CD4-positive, alpha-beta T cell treated with Interleukin-17A for 1 hour (primary cell): Measurements from ENCODE around the gene COX19.
A peak's percentile ranks its signal among the peaks of the same experiment; 100 is the strongest.

Experiments used
- DNase-seq: peaks from one replicate; pipeline ENCODE4 v3.0.0-alpha.2; 2020

COX19 gene

DNA sequence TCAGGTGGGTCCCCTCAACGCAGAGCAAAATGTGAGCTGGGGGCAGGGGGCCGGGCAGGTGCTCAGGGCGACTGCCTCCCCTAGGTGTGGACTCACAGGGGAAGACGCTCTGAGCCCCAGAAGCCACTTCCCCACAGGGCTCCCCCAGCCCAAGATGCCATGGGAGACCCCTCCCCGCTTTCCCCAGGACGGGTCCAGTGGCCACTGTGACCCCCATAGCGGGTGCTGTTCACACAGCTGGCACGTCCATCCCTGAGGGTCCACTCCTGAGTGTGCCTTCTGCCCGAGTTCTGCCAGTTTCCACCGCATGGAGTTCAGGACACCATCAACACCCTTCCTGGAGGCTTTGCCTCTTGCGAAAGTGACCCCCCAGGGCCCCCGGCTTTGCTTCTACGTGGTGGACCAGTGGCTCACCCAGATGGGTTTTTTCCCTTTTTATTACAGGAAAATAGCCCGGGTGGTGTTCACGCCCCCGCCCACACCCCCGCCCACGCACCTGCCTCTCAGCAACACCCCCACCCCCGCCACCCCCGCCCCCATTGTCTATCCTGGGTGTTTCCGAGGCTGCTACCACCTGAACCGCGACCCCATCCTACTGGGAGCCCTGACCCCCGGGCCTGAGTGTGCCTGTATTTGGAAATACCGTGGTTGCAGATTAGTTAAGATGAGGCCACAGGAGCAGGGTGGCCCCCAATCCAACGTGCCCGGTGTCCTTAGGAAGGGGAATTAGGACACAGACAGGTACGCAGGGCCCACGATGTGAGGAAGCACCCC, 52.8 kb downstream of the COX19 start:
- peak; percentile 64 for DNase-seq

DNA sequence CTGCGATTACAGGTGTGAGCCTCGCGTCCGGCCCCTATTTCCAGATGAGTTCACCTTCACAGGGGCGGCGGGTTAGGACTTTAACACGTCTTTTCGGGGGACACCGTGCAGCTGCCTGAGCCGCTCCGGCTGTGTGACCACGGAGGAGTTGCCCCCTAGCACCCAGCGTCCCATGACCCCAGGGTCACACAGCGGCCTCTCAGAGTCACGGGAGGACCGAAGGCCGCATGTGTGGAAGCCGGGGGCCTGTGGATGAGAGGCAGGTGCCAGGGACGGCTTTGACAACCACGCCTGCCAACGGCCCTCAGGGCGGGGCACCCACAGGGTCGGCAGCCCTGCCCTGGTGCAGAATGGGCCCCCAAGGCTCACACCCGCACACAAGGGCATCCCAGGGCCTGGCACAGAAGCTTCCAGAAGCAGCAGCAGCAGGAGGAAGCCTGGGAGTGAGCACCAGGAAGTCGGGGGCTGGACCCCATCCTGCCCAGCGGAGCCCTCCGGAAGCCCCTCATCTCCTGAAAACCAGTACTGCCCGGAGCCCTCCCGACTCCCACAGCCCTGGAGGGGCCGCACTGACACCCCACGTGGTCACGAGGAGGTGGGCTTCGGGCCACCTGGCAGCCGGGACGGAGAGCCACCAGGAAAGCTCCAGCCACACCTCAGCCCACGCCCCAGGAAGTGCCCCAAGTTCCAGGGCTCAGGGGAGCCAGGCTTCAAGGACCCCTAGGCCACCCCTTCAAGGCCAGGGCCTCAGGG, 53.6 kb downstream of the COX19 start:
- peak; percentile 34 for DNase-seq

GRCh38 chr7:921071-921461, 54.3 kb downstream of the COX19 start:
- no peak for DNase-seq

DNA sequence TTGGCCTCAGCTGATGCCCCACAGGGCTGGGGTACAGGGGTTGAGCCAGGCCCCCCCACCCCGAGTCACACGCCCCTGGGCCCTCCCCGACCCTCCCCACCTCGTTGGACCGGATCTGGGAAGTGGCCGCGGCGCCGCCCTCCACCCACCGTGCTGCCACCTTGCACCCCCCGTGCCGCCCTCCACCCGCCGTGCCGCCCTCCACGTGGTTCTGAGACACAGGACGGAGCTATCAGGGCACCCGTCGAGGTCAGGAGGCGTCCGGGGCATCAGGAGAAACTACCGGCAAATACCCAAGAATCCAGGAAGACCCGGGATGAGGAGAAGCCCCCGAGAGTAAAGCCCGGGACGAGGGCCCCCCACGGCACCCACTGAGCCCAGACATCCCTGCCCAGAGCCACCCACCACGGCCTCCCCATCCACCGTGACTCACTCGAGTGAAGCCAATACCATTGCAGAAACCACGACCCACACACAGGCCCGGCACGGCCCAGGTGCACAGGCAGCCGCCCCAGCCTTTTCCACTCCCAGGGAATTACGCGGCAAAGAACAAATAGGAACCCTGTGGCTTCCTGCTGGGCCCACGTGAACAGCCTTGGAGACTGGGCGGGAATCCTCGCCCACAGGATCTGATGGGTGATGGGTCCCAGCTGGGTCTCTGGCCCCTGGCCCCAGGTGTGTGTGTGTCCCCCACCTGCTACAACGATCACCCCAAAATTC, 54.8 kb downstream of the COX19 start:
- no peak for DNase-seq

DNA sequence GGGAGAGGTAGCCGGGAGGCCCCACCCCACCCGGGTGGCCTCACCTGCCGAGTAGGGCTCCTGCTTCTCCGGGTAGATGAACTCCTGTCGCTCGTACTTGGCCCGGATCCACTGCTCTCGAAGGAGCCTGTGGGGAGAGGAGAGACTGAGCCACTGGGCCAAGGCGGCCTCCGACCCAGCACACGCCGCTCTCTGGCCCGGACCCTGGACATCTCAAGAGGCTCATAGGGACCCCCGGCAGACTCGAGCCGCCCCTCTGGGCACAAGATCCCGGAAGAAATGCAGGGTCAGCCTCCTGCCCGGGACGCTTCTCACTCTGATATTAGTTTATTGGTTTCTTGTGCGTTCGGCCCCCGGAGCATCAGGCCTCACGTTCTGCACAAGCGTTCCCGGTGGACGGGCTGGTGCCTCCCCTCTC, 55.4 kb downstream of the COX19 start:
- no peak for DNase-seq

DNA sequence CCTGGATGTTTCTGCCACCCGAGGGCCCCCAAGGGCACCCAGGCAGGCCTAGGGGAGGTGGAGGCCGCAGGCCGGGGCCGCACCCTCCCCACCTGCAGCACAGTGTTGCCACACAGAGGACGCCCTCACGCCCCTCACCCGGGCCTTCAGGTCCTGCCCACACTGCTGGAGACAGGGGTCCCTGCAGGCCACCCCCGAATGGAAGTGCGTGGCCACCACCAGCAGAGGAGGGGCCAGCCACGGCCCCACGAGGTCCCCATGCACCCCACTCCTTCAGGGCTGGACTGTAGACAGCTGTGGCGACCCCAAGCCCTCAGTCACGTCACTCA, 56.3 kb downstream of the COX19 start:
- DNase-seq = no peak

DNA sequence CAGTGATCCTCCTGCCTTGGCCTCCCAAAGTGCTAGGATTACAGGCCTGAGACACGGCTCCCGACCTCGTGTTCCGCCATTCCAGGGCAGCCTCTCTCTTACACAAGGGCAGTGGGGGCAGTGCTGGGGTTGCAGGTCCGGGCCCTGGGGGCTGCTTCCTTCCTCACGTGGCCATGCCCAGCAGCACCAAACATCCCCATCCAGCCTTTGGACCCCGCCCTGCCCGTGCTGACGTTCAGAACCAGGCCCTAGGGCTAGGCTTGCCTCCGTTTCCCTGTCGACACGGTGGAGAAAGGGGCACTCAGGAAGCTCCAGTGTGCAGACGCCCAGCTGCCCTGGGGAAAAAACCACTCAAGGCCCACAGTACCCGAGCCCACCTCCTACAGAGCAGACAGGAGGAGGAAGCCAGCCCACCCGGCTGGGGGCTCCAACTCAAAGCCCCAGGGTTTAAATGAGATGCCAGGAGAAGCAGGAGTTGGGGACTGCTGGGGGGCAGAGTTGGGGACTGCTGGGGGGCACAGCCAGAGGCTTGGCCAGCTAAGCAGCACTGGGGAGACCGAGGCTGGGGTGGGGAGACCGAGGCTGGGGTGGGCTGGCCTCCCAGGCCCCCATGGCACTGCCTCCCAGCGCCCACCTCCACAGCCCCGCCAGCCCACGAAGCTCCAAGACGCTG, 56.8 kb downstream of the COX19 start:
- no peak for DNase-seq

- DNase-seq = no peak
Observed at GRCh38 chr7:918118-918425, 57.3 kb downstream of the COX19 start.

DNA sequence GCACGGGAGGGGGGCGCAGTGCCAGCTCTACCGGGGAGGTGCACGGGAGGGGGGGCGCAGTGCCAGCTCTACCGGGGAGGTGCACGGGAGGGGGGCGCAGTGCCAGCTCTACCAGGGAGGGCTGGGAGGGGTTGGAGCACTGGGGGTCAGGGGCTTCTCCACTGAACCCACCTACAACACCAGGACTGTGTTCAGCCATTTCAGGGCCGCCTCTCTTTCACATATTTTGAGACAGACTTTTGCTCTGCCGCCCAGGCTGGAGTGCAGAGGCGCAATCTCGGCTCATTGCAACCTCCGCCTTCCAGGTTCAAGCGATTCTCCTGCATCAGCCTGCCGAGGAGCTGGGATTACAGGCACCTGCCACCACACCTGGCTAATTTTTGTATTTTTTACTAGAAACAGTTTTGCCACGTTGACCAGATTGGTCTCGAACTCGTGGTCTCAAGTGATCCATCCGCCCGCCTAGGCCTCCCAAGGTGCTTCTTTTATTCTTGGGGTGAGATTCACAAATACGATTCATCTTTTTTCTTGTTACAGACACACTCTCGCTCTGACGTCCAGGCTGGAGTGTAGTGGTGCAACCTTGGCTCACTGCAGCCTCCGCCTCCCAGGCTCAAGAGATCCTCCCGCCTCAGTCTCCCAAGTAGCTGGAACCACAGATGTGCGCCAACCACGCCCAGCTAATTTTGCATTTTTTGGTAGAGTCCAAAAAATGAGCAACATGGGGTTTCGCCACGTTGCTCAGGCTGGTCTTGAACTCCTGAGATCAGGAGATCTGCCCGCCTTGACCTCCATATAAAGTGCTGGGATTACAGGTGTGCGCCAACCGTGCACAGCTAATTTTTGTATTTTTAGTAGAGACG, 57.9 kb downstream of the COX19 start:
- no peak for DNase-seq

- no peak for DNase-seq
Observed at GRCh38 chr7:916291-916941, 58.9 kb downstream of the COX19 start.
